ENCODE results near the gene GALNS. TPM values are rescaled to one million over a fixed set of nuclear protein-coding genes. Genes with fewer than 3 reads are reported as not detected.
A peak's percentile ranks its signal among the peaks of the same experiment; 100 is the strongest.

Gene GALNS
- total and polyA plus RNA-seq, 10 donors: 9.7 to 71.6 (median 42.9) TPM

GRCh38 chr16:88818575-88818874, 38.2 kb downstream of the GALNS start:
- H3K4me1 ChIP-seq: peaks cover 0 to 12% (median 0%) of the 10 kb centered on the region in 6 donors
- H3K27ac ChIP-seq: no peak overlapping the region
- no peaks in the 10 kb centered on the region for H3K27me3 ChIP-seq (replicated peaks in 1 of 7)
- H3K4me3 ChIP-seq: no peak overlapping the region
- H3K36me3 ChIP-seq: peaks cover 0 to 66% (median 20%) of the 10 kb centered on the region in 6 donors
- no peaks in the 10 kb centered on the region for H3K9me3 ChIP-seq
- 90 to 97% (median 94%) methylated on average over 18 of the region's 18 CpGs for WGBS, 5 donors
- TF ChIP-seq CTCF (IDR thresholded peaks at IDR 0.05 in 8 of 11, conservative IDR thresholded peaks at IDR 0.05 in 3 of 11) (no peak), POLR2AphosphoS5 (IDR thresholded peaks at IDR 0.05) (no peak), POLR2A (IDR thresholded peaks at IDR 0.05) (no peak)
- intact Hi-C loops (cut with DNase I; ENCODE audit: low total_unique reads): no loop called here
- DNase-seq: no peak

GRCh38 chr16:88817785-88818574, 38.8 kb downstream of the GALNS start:
- no peak overlapping the region for H3K4me3 ChIP-seq
- peaks cover 0 to 18% (median 2%) of the 10 kb centered on the region in 6 donors for H3K4me1 ChIP-seq
- H3K9me3 ChIP-seq: no peaks in the 10 kb centered on the region
- H3K27ac ChIP-seq: no peak overlapping the region
- TF ChIP-seq POLR2AphosphoS5 (IDR thresholded peaks at IDR 0.05) (peak in 1 of 3 donors; percentile 32), POLR2A (IDR thresholded peaks at IDR 0.05) (no peak)
- no peak for DNase-seq
- H3K27me3 ChIP-seq (replicated peaks in 1 of 7): no peaks in the 10 kb centered on the region
- peaks cover 0 to 60% (median 19%) of the 10 kb centered on the region in 6 donors for H3K36me3 ChIP-seq
- 82 to 90% (median 85%) methylated on average over 27 to 40 of the region's 40 CpGs for WGBS, 5 donors
- intact Hi-C loops (cut with DNase I; ENCODE audit: low total_unique reads): no loop called here

- no peak overlapping the region for H3K4me3 ChIP-seq
- WGBS, 5 donors: 90 to 94% (median 92%) methylated on average over 21 to 41 of the region's 41 CpGs
- DNase-seq: no peak
Observed at GRCh38 chr16:88816736-88817535, 39.8 kb downstream of the GALNS start.

More at GRCh38 chr16:88816736-88817535, 39.8 kb downstream of the GALNS start:
- H3K36me3 ChIP-seq: peaks cover 0 to 50% (median 8%) of the 10 kb centered on the region in 6 donors
- H3K27me3 ChIP-seq (replicated peaks in 1 of 7): no peaks in the 10 kb centered on the region
- H3K4me1 ChIP-seq: peaks cover 4 to 28% (median 12%) of the 10 kb centered on the region in 6 donors
- H3K9me3 ChIP-seq: no peaks in the 10 kb centered on the region
- intact Hi-C loops (cut with DNase I; ENCODE audit: low total_unique reads): no loop called here
- TF ChIP-seq POLR2AphosphoS5 (IDR thresholded peaks at IDR 0.05): peak in 2 of 3 donors; percentile 6 to 32
- no peak for TF ChIP-seq POLR2A (IDR thresholded peaks at IDR 0.05)
- no peak for TF ChIP-seq CTCF (IDR thresholded peaks at IDR 0.05 in 8 of 11, conservative IDR thresholded peaks at IDR 0.05 in 3 of 11)
- H3K27ac ChIP-seq: no peak overlapping the region
